ENCODE measurements around the gene RPTOR.

The RPTOR gene

GRCh38 chr17:80892900-80893603 is 348.4 kb downstream of the RPTOR start:
- no peak for DNase-seq (ENCODE audit: low read depth)

GRCh38 chr17:80893604-80894438 is 349.2 kb downstream of the RPTOR start:
- DNase-seq (ENCODE audit: low read depth), result no peak

DNA sequence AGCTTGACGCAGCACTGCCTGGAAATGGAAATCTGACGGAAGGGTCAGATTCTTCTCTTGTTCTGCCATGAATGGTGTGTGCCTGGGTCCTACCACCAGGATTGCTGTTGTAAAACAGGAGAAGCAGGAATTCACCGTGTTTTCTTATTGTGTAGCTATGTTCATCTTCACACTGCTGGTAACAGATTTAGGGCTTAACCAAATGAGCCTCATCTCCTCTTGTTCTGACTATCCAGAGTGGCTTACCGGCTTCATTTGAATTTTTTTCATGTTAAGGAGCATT is 349.7 kb downstream of the RPTOR start:
- DNase-seq (ENCODE audit: low read depth), result no peak

DNA sequence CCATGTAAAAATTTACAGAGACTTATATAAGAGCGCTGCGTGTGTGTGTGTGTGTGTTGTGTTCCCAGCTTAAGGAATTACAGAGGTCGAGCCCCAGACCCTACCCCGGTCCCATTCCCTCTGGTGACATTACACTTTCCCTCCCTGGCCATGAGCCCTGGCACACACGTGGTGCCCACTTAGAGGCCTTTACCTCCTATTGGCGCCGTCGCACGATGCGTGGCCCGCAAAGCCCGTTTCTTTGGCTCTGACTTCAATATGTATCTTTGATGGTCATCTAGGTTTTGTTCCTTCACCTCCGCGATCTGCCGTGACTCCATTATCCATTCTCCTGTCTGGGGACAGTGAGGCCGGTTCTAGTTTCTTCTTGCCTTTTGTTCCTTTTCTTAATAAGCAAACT is 350.1 kb downstream of the RPTOR start:
- DNase-seq (ENCODE audit: low read depth), result no peak

GRCh38 chr17:80895366-80895765 is 350.7 kb downstream of the RPTOR start:
- DNase-seq (ENCODE audit: low read depth), result no peak

- no peak for DNase-seq (ENCODE audit: low read depth)
Observed at GRCh38 chr17:80898716-80899115, 354.1 kb downstream of the RPTOR start.

- no peak for DNase-seq (ENCODE audit: low read depth)
Observed at GRCh38 chr17:80899402-80900268, 355.0 kb downstream of the RPTOR start.

- no peak for DNase-seq (ENCODE audit: low read depth)
Observed at GRCh38 chr17:80901319-80901718, 356.7 kb downstream of the RPTOR start.

DNA sequence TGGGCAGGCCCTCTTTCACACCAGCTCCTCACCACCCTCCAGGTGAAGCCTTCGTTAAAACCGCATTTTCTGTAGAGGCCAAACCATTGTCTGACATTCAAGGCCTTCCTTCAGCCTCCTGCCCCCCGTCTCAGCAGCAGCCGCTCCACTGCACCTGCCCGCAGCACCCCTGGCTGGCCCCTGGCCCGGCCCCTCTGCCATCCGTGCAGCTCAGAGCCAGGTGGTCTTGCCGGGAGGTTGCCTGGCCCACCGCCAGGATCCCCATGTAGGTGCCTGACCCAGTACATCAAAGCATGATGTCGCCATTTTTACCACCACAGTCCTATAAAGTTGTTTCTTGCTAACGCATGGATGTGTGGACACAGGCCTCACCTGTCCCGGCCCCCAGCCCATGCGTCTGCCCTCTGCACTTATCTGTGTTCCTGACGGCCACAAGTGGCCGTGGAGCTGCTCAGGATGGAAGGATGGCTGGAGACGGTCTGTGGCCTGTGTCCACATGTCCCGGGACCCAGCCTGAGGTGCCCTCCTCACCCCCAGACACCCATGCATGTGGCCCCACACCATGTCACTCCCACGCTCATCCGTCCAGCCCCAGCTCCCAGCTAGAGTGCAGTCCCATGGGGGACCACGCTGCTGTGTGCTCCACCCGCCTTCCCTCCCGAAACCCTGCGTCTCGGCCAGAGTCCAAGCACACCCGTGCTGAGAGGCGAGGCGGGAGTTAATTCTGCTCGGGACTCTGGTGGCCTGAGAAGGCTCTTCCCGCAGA is 357.7 kb downstream of the RPTOR start:
- no peak for DNase-seq (ENCODE audit: low read depth)

- no peak for DNase-seq (ENCODE audit: low read depth)
Observed at GRCh38 chr17:80902963-80903611, 358.4 kb downstream of the RPTOR start.

DNA sequence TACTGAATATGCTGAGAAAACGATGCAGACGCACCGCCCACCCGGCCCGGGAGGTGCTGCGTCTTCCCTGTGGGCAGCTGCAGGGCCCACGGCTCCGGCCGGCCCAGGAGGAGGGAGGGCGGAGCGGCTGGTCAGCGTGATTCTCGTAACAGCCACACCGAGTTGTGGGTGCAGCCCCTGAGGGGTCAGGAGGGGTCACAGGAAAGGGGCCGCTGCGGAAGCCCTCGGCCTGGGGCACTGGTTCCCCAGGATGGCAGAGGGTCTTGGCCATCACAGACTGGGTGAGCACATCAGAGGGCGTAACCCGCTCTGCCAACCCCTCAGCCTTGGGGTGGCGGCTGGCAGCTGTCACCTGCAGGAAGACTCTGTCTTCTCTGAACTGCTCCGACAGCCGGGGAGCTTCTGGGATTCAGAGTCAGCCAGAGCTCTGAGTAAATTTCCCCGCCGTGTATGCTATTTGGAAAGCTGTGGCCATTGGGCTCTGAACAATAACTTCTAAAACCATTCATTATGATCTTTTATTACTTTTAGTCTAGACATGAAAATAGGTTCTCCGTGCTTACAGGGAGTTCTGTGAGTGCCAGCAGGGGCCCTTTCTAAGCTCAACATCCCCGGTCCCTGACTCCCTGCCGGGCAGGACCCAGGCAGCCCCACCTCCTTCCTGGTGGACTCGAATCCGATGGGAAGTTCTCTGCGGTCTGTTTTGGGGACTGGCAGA is 359.6 kb downstream of the RPTOR start:
- DNase-seq (ENCODE audit: low read depth), result no peak

- no peak for DNase-seq (ENCODE audit: low read depth)
Observed at GRCh38 chr17:80905586-80906230, 361.1 kb downstream of the RPTOR start.

DNA sequence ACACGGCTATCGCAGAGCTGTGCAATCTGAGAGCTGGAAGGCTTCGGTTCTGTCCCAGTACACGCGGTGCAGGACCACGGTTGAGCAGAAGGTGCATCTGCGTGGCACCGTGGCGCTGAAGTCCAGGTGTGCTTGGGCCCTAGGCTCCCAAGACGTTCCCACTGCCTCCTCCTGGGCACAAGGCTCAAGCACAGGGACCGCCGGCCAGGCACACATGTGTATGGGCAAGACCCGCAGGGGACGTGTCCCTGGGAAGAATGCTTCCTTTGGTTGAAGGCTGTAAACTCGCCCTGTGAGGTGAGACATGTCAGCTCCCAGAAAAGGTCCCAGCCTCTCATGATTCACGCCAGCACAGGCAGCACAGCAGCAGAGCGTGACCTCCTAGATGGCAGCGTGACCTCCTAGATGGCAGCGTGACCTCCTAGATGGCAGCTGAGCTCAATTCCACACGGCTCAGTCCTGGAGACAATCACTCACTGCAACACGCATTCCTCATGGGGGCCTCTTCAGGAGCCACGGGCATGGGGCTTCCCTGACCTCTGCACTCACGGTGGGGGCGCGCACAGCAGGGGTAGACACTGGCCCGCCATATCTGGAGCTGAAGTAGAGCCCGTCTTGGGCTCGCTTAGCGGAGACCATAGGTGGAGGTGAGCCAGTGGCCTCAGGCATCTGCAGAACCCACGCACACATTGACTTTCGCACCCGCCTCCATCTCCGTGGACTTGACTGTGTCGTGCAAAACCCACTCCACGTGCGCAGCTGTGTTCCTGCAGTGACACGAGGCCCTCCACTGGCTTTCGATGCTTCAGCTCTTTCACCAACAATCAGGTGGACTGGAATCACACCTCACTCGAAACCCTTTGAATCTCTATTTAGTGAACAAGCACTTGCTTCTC is 362.0 kb downstream of the RPTOR start:
- no peak for DNase-seq (ENCODE audit: low read depth)

DNA sequence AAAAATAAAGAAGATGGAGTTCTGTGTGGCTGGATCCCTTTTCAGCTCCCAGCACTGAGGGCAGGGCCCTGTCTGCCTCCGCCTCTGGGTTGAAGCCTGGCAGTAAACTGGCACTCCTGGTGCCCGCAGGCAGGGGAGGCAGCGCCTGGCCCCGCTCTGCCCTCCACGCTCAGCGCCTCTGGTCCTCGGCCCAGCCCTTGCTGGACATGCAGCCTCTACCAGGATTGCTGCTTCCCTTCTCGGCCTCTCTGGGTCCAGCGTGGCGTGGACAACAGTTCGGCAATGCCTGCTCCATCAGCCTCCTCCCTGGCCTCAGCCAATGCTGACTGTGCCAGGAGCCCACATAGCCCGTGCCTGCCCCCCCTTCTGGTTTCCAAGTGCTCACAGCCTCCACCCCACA is 362.6 kb downstream of the RPTOR start:
- no peak for DNase-seq (ENCODE audit: low read depth)

DNA sequence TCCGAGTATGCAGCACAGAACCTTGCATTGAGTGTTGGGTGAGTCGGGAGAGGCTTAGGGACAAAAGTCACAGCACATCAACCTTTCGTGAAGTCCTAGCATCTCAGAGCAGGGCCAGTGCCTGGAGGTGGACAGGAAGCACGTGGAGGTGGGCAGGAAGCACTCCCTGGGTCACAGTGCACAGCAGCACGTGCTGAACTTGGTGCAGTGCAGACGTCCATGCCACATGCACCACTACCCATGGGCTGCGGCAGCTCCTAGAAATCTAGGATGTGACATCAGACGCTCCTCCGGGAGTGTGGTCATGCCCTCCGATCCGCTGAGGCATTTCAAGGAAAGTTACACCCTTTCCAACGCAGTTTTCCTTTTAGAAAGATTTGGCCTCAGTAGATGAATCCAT is 363.6 kb downstream of the RPTOR start:
- DNase-seq (ENCODE audit: low read depth), result no peak

- no peak for DNase-seq (ENCODE audit: low read depth)
Observed at GRCh38 chr17:80908776-80909175, 364.1 kb downstream of the RPTOR start.

DNA sequence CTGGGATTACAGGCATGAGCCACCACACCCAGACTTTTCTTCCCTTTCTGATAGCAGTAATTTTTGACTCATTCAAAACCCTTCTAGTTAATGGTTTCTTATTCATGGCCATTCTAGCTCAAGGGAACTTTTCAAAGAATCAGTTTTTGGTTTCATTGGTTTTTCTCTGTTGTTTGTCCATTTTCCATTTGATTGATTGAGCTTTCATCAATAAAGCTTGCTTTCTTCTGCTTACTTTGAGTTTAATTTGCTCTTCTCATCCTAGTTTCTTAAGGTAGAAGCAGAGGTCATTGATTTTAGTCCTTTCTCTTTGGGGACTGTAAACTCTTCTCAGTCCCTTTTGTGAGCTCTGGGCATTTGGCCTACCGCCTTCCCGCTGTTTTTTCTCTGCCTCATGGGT is 365.0 kb downstream of the RPTOR start:
- no peak for DNase-seq (ENCODE audit: low read depth)

- no peak for DNase-seq (ENCODE audit: low read depth)
Observed at GRCh38 chr17:80910043-80910442, 365.4 kb downstream of the RPTOR start.

DNA sequence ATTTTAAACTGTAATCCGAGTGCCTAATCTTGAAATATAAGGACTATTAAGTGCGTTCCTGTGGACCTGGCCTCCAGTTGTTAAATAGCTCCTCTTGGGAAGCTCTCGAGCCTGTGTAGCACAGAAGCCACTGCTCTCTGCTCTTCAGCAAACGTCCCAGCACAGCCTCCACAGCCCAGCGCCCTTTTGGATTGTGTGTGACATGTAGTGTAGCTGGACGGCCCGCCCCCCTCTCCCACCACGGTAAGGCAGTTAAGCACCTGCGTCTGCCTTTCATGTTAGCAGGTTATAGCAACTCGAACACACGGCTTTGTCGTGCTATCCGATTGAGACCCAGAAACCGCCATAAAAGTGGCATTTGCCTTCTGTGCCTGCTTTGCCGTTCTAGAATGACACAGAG is 367.8 kb downstream of the RPTOR start:
- DNase-seq (ENCODE audit: low read depth), result no peak
